ENCODE data around the gene FAM107B. TPM values are rescaled to one million over a fixed set of nuclear protein-coding genes. Genes with fewer than 3 reads are reported as not detected.

Gene FAM107B
- total and polyA plus RNA-seq, 2 of the 4 experiments (the other 2 are of a cell fraction) = 26.4 to 27.1 TPM

GRCh38 chr10:14524691-14525324 lies 249.9 kb downstream of the FAM107B start:
- Histone ChIP-seq H2AK9ac (replicated peaks; ENCODE audit: low read depth, low read length, poor library complexity) (no peak overlapping the region), H2BK5ac (ENCODE audit: low read depth, low read length, poor library complexity, severe bottlenecking) (no peak overlapping the region), H2BK15ac (ENCODE audit: low read depth, low read length) (no peak overlapping the region), H3K36me3 (ENCODE audit: control insufficient read depth, insufficient read depth, low read length) (peaks cover 23% of the 10 kb centered on the region), H4K8ac (ENCODE audit: low read depth in 2 of 2, low read length in 2 of 2) (no peak overlapping the region), H3K56ac (ENCODE audit: extremely low read depth, insufficient read depth, low read length) (no peak overlapping the region), H3K4me2 (ENCODE audit: low read depth, low read length) (no peak overlapping the region), H3K4ac (ENCODE audit: low read depth, low read length) (no peak overlapping the region), H2AK5ac (ENCODE audit: low read depth, low read length) (no peak overlapping the region), H3K14ac (replicated peaks; ENCODE audit: low read depth, low read length) (no peak overlapping the region), H3K9ac (ENCODE audit: low read depth, low read length) (no peak overlapping the region), H3K9me3 (ENCODE audit: control insufficient read depth, insufficient read depth, low read length) (no peaks in the 10 kb centered on the region), H3K27me3 (ENCODE audit: control insufficient read depth, insufficient read depth, low read length) (no peaks in the 10 kb centered on the region), H2AFZ (replicated peaks; ENCODE audit: low read length, poor library complexity) (no peak overlapping the region), H3K23ac (ENCODE audit: low read depth, low read length) (no peak overlapping the region), H3K4me3 (ENCODE audit: insufficient read depth, low read depth, low read length) (no peak overlapping the region), H3K4me1 (ENCODE audit: control insufficient read depth, insufficient read depth, low read length) (peaks cover 4% of the 10 kb centered on the region; the same call in 1 of the 2 replicates), H2BK20ac (ENCODE audit: low read depth, low read length) (no peak overlapping the region), H4K20me1 (ENCODE audit: insufficient read depth, low read length) (peaks cover 7% of the 10 kb centered on the region; the same call in 1 of the 2 replicates), H2BK120ac (ENCODE audit: low read depth, low read length) (no peak overlapping the region), H4K91ac (ENCODE audit: insufficient read depth, low read depth, low read length) (no peak overlapping the region), H3K27ac (ENCODE audit: insufficient read depth, low read length) (no peak overlapping the region), H3K18ac (ENCODE audit: low read depth, low read length) (no peak overlapping the region), H3K9me1 (ENCODE audit: insufficient read depth, low read length) (no peaks in the 10 kb centered on the region), H4K5ac (ENCODE audit: low read depth, low read length) (no peak overlapping the region), H3K79me1 (ENCODE audit: low read depth in 1 of 2, low read length in 2 of 2) (peaks cover 32 to 67% of the 10 kb centered on the region in 2 experiments)
- dilution Hi-C loops (cut with HindIII; ENCODE audit: low sequenced_read_pairs, unreplicated experiment) (no loop called here), in situ Hi-C loops (cut with MboI; ENCODE audit: low sequenced_read_pairs) (loop anchor here (25.0 kb wide), 1 partner anchor 562 kb away; the partner anchor contains the start of genes ACBD7 and RPP38), intact Hi-C loops (cut with micrococcal nuclease) (no loop called here)
- no TSS peak for BruUV-seq (replicated peaks)
- WGBS, 2 experiments (ENCODE audit: extremely low coverage in 2 of 2, insufficient read length in 1 of 2) = no CpG with 5 or more reads among the region's 3 CpGs
- no peak for ATAC-seq (ENCODE audit: low read depth)
- TF ChIP-seq BHLHE40 (IDR thresholded peaks at IDR 0.05; ENCODE audit: low read depth, low read length) = no peak
- no peak for TF ChIP-seq CEBPB (IDR thresholded peaks at IDR 0.05; ENCODE audit: low read depth, low read length)
- TF ChIP-seq CTCF (conservative IDR thresholded peaks at IDR 0.05; ENCODE audit: low read depth, low read length) = no peak
- no peak for TF ChIP-seq USF2 (IDR thresholded peaks at IDR 0.05; ENCODE audit: low read depth, low read length)
- TF ChIP-seq POLR2A (IDR thresholded peaks at IDR 0.05; ENCODE audit: low read depth, low read length) = no peak
- TF ChIP-seq MXI1 (IDR thresholded peaks at IDR 0.05; ENCODE audit: borderline replicate concordance, low read depth, low read length) = no peak
- no peak for TF ChIP-seq FOS (IDR thresholded peaks at IDR 0.05; ENCODE audit: low read depth, low read length)
- no peak for TF ChIP-seq NFE2L2 (IDR thresholded peaks at IDR 0.05; ENCODE audit: low read depth, low read length)
- TF ChIP-seq RFX5 (IDR thresholded peaks at IDR 0.05; ENCODE audit: low read depth, low read length) = no peak
- TF ChIP-seq ELK1 (IDR thresholded peaks at IDR 0.05; ENCODE audit: borderline replicate concordance, low read depth, low read length) = no peak
- no peak for TF ChIP-seq CHD1 (IDR thresholded peaks at IDR 0.05; ENCODE audit: low read depth, low read length)
- TF ChIP-seq RAD21 (IDR thresholded peaks at IDR 0.05; ENCODE audit: low read length) = no peak
- TF ChIP-seq MAZ (IDR thresholded peaks at IDR 0.05; ENCODE audit: borderline replicate concordance, low read depth, low read length) = no peak
- no peak for TF ChIP-seq SMC3 (IDR thresholded peaks at IDR 0.05; ENCODE audit: low read depth, low read length)
- CTCF ChIA-PET = interaction anchor here (1.1 kb wide), 1 partner anchor 13 kb away, joined by 3 read pairs; no protein-coding TSS in a partner anchor
- POLR2A ChIA-PET (ENCODE audit: unreplicated experiment) = no interaction called here
- DNase-seq = no peak

Measured in IMR-90 (cell line).